NCI-H345 treated with DMSO at 0.1 percent for 48 hours (cell line): ENCODE measurements around the gene EIF3L.

Experiments
- DNase-seq: peaks from one replicate; lab custom pipeline; 2025; ENCODE audit not compliant: unreplicated experiment; lab: John Stamatoyannopoulos, UW

The EIF3L gene

GRCh38 chr22:37904572-37905533 is 55.6 kb downstream of the EIF3L start:
- no peak for DNase-seq

GRCh38 chr22:37905534-37906363 is 56.5 kb downstream of the EIF3L start, which contains the start of gene MICALL1:
MICALL1 (plus strand) TSS chr22:37906297; CDS start chr22:37906423, 126 bp downstream.
- DNase-seq, result no peak

- no peak for DNase-seq
Measured at GRCh38 chr22:37906364-37907008, 57.3 kb downstream of the EIF3L start.

- no peak for DNase-seq
Measured at GRCh38 chr22:37907036-37907954, 58.1 kb downstream of the EIF3L start.

GRCh38 chr22:37909766-37910165 is 60.5 kb downstream of the EIF3L start:
- DNase-seq, result no peak

- no peak for DNase-seq
Measured at GRCh38 chr22:37910890-37911672, 61.9 kb downstream of the EIF3L start.

- DNase-seq, result no peak
Measured at GRCh38 chr22:37911697-37912096, 62.5 kb downstream of the EIF3L start.

GRCh38 chr22:37912171-37912570 is 63.0 kb downstream of the EIF3L start:
- no peak for DNase-seq

- no peak for DNase-seq
Measured at GRCh38 chr22:37913233-37913721, 64.1 kb downstream of the EIF3L start.

- DNase-seq, result no peak
Measured at GRCh38 chr22:37916311-37916710, 67.1 kb downstream of the EIF3L start.

GRCh38 chr22:37917874-37918548 is 68.8 kb downstream of the EIF3L start:
- DNase-seq, result no peak

GRCh38 chr22:37918580-37919270 is 69.5 kb downstream of the EIF3L start:
- DNase-seq, result no peak

GRCh38 chr22:37920126-37920525 is 70.9 kb downstream of the EIF3L start:
- DNase-seq, result no peak

- DNase-seq, result no peak
Measured at GRCh38 chr22:37922191-37922590, 73.0 kb downstream of the EIF3L start.

- DNase-seq, result no peak
Measured at GRCh38 chr22:37923927-37924326, 74.7 kb downstream of the EIF3L start.

- no peak for DNase-seq
Measured at GRCh38 chr22:37924386-37925065, 75.3 kb downstream of the EIF3L start.

- DNase-seq, result no peak
Measured at GRCh38 chr22:37925330-37925729, 76.1 kb downstream of the EIF3L start.

- DNase-seq, result no peak
Measured at GRCh38 chr22:37925767-37926166, 76.5 kb downstream of the EIF3L start.
